ENCODE measurements around the gene OR5AR1. TPM values are rescaled to one million over a fixed set of nuclear protein-coding genes. Genes with fewer than 3 reads are reported as not detected.

Gene OR5AR1
- not detected in 2 replicates for total RNA-seq

GRCh38 chr11:56663386-56663785, at the start of gene OR5AR1:
OR5AR1 (plus strand) TSS chr11:56663686; CDS start chr11:56663686, 0 bp downstream.

GRCh38 chr11:56642339-56642738, 21.1 kb upstream of the OR5AR1 start, which contains the start of gene OR5AP2:
OR5AP2 (minus strand) TSS chr11:56642439; CDS start chr11:56642439, 0 bp downstream.

DNA sequence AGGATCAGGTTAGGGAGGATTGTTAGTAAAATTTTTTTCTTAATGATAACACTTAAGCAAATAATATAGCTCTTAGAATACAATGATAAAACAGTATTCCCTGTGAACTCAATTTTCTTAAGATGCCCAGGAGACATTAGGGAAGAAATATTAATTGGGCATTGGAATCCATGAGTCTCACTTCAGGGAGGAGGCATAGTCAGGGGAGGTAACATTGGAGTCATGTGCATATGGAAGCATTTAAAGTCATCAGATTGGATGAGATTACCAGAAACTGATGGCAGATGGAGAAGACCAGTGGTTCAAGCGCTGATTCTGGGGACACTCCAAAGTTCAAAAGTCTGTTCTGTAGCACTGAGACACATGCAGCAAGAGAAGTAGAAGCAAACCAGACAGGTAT, 35.3 kb downstream of the OR5AR1 start, which contains the start of gene OR9G1:
Gene OR9G1, plus strand, starts transcription at position 301 of the 400 bp plus-strand sequence. CDS start 1,293 bp downstream, outside the sequence.

Other genes starting within 250 kb of the OR5AR1 start
- gene OR5M3, start 190.3 kb upstream of the OR5AR1 start, total RNA-seq: not detected in 2 replicates
- gene OR5M8, start 172.3 kb upstream of the OR5AR1 start, total RNA-seq: not detected in 2 replicates
- gene OR5M11, start 120.4 kb upstream of the OR5AR1 start, total RNA-seq: not detected in 2 replicates
- not detected in 2 replicates for gene OR5M10, start 86.0 kb upstream of the OR5AR1 start, total RNA-seq
- not detected in 2 replicates for gene OR5M1, start 48.8 kb upstream of the OR5AR1 start, total RNA-seq
- gene OR5AP2, start 21.2 kb upstream of the OR5AR1 start, total RNA-seq: not detected in 2 replicates
- gene OR9G1, start 35.4 kb downstream of the OR5AR1 start, total RNA-seq: not detected in 2 replicates
- gene OR9G4, start 85.0 kb downstream of the OR5AR1 start, total RNA-seq: not detected in 2 replicates

Measured in mesangial cell (primary cell).